ENCODE data around the gene PLIN5. TPM values are rescaled to one million over a fixed set of nuclear protein-coding genes. Genes with fewer than 3 reads are reported as not detected.
A peak's percentile ranks its signal among the peaks of the same experiment; 100 is the strongest.

The PLIN5 gene
- total and polyA plus RNA-seq, 10 donors: 0.82 to 18.4 (median 7.5) TPM

- 54 to 60% (median 56%) methylated on average over 17 of the region's 17 CpGs for WGBS, 5 donors
- intact Hi-C loops (cut with DNase I; ENCODE audit: low total_unique reads): no loop called here
- TF ChIP-seq, protein P1, sequence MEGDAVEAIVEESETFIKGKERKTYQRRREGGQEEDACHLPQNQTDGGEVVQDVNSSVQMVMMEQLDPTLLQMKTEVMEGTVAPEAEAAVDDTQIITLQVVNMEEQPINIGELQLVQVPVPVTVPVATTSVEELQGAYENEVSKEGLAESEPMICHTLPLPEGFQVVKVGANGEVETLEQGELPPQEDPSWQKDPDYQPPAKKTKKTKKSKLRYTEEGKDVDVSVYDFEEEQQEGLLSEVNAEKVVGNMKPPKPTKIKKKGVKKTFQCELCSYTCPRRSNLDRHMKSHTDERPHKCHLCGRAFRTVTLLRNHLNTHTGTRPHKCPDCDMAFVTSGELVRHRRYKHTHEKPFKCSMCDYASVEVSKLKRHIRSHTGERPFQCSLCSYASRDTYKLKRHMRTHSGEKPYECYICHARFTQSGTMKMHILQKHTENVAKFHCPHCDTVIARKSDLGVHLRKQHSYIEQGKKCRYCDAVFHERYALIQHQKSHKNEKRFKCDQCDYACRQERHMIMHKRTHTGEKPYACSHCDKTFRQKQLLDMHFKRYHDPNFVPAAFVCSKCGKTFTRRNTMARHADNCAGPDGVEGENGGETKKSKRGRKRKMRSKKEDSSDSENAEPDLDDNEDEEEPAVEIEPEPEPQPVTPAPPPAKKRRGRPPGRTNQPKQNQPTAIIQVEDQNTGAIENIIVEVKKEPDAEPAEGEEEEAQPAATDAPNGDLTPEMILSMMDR (IDR thresholded peaks at IDR 0.05 in 8 of 11, conservative IDR thresholded peaks at IDR 0.05 in 3 of 11): peak; percentile 61 to 89 (median 84)
- TF ChIP-seq POLR2AphosphoS5 (IDR thresholded peaks at IDR 0.05): peak in 1 of 3 donors; percentile 24
- TF ChIP-seq POLR2A (IDR thresholded peaks at IDR 0.05): no peak
- H3K27me3 ChIP-seq (replicated peaks in 1 of 7): peaks cover 2 to 83% (median 34%) of the 10 kb centered on the region in 7 donors
- no peaks in the 10 kb centered on the region for H3K36me3 ChIP-seq
- no peak overlapping the region for H3K4me3 ChIP-seq
- peak overlapping the region in 5 of 8 donors; percentile 49 to 72 (median 55) for H3K27ac ChIP-seq
- DNase-seq: peak; percentile 90
- H3K9me3 ChIP-seq: no peaks in the 10 kb centered on the region
- peaks cover 0 to 44% (median 21%) of the 10 kb centered on the region in 6 donors for H3K4me1 ChIP-seq
These were observed 41.3 kb upstream of the PLIN5 start for GRCh38 chr19:4576016-4576933.

DNA sequence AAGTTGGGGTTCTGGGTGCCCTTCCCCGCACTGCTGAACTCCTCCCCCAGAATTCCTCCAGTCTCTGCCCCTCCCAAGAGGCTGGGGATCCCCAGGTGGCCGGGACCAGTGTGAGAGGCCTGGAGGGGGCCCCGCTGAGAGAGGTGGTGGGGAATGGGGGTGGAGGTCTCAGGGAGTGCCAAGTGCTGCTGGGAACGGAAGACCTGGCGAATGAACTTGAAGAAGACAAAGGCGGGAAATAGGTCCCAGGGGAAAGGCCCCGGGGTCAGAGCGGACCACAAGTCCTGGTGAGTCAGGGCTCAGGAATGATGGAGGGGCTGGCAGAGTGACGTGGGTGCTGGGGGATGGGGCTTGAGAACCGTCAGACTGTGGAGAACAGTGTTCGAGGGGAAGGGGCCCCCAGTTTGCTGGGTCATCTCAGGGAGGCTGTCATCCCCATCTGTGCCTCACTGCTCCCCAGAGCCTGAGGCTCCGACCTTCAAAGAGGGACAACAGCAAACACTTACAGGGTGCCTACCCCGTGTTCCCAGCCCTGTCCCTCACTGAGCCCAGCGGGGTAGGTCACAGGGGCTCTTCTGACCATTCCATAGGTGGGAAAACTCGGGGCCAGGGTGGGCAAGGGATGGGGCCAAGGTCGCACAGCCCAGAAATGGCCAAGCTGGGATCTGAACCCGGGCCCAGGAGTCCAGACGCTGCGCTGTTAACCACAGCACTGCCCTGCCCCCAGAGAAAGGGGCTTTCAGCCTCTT is 40.4 kb upstream of the PLIN5 start:
- H3K27me3 ChIP-seq (replicated peaks in 1 of 7): peaks cover under 1 to 74% (median 26%) of the 10 kb centered on the region in 7 donors
- no peaks in the 10 kb centered on the region for H3K9me3 ChIP-seq
- peak; percentile 40 to 60 (median 50) for TF ChIP-seq POLR2AphosphoS5 (IDR thresholded peaks at IDR 0.05)
- TF ChIP-seq POLR2A (IDR thresholded peaks at IDR 0.05): no peak
- TF ChIP-seq, protein P1 (IDR thresholded peaks at IDR 0.05 in 8 of 11, conservative IDR thresholded peaks at IDR 0.05 in 3 of 11): no peak
- DNase-seq: no peak
- peak overlapping the region in 1 of 8 donors; percentile 15 for H3K4me3 ChIP-seq
- H3K36me3 ChIP-seq: no peaks in the 10 kb centered on the region
- H3K4me1 ChIP-seq: peaks cover 0 to 40% (median 20%) of the 10 kb centered on the region in 6 donors
- peak overlapping the region in 7 of 8 donors; percentile 43 to 72 (median 55) for H3K27ac ChIP-seq
- WGBS, 5 donors: 22 to 28% (median 22%) methylated on average over 17 to 19 of the region's 19 CpGs
- intact Hi-C loops (cut with DNase I; ENCODE audit: low total_unique reads): no loop called here

DNA sequence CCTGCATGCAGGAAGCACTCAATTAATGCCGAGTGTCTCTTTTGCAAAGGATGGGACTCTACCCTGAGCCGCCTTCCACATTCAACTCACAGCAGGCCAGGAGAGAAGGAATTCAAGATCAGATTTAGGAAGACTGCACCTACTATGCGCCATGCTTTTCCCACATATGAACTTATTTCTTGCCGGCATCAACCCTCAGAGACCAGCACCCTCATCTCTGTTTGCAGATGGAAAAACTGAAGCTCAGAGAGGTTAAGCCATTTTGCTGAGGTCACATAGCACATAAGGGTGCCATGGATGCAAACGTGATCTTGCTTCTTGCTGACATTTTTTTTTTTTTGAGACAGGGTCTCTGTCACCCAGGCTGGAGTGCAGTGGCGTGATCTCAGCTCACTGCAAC is 38.7 kb upstream of the PLIN5 start:
- 69 to 86% (median 79%) methylated on average over 6 of the region's 6 CpGs for WGBS, 5 donors
- Histone ChIP-seq H3K27me3 (replicated peaks in 1 of 7) (peaks cover 0 to 57% (median 12%) of the 10 kb centered on the region in 7 donors), H3K4me3 (no peak overlapping the region), H3K36me3 (no peaks in the 10 kb centered on the region), H3K9me3 (no peaks in the 10 kb centered on the region), H3K4me1 (peaks cover 0 to 35% (median 18%) of the 10 kb centered on the region in 6 donors), H3K27ac (no peak overlapping the region)
- intact Hi-C loops (cut with DNase I; ENCODE audit: low total_unique reads): no loop called here
- DNase-seq: no peak
- TF ChIP-seq, protein P1 (IDR thresholded peaks at IDR 0.05 in 8 of 11, conservative IDR thresholded peaks at IDR 0.05 in 3 of 11): no peak
- TF ChIP-seq POLR2A (IDR thresholded peaks at IDR 0.05) (no peak), POLR2AphosphoS5 (IDR thresholded peaks at IDR 0.05) (no peak)
